ENCODE measurements around the gene TMED10.

Gene TMED10

GRCh38 chr14:75113932-75114539 lies 62.4 kb downstream of the TMED10 start:
- no peaks in the 10 kb centered on the region for H3K9me3 ChIP-seq (ENCODE audit: severe bottlenecking)
- no peak for TF ChIP-seq CTCF (IDR thresholded peaks at IDR 0.05; ENCODE audit: low read depth, low read length)
- H3K36me3 ChIP-seq, result peaks cover 75% of the 10 kb centered on the region
- DNase-seq, result no peak
- no peak overlapping the region for H3K4me3 ChIP-seq (ENCODE audit: low read depth, low read length)
- H3K27me3 ChIP-seq (ENCODE audit: insufficient read depth, low read depth, severe bottlenecking), result no peaks in the 10 kb centered on the region
- H3K27ac ChIP-seq, result no peak overlapping the region

- no peak for TF ChIP-seq CTCF (IDR thresholded peaks at IDR 0.05; ENCODE audit: low read depth, low read length)
- no peak for DNase-seq
- H3K9me3 ChIP-seq (ENCODE audit: severe bottlenecking), result no peaks in the 10 kb centered on the region
- no peak overlapping the region for H3K4me3 ChIP-seq (ENCODE audit: low read depth, low read length)
- H3K27me3 ChIP-seq (ENCODE audit: insufficient read depth, low read depth, severe bottlenecking), result no peaks in the 10 kb centered on the region
- H3K36me3 ChIP-seq, result peaks cover 76% of the 10 kb centered on the region
- no peak overlapping the region for H3K27ac ChIP-seq
Observed at GRCh38 chr14:75109877-75110276, 66.5 kb downstream of the TMED10 start.

- Histone ChIP-seq H3K27me3 (ENCODE audit: insufficient read depth, low read depth, severe bottlenecking) (no peaks in the 10 kb centered on the region), H3K4me3 (ENCODE audit: low read depth, low read length) (no peak overlapping the region), H3K27ac (no peak overlapping the region), H3K36me3 (peaks cover 58% of the 10 kb centered on the region), H3K9me3 (ENCODE audit: severe bottlenecking) (no peaks in the 10 kb centered on the region)
- DNase-seq, result no peak
- TF ChIP-seq CTCF (IDR thresholded peaks at IDR 0.05; ENCODE audit: low read depth, low read length), result no peak
Observed at GRCh38 chr14:75107186-75107585, 69.2 kb downstream of the TMED10 start.

- Histone ChIP-seq H3K36me3 (peaks cover 53% of the 10 kb centered on the region), H3K4me3 (ENCODE audit: low read depth, low read length) (no peak overlapping the region), H3K27ac (no peak overlapping the region), H3K27me3 (ENCODE audit: insufficient read depth, low read depth, severe bottlenecking) (no peaks in the 10 kb centered on the region), H3K9me3 (ENCODE audit: severe bottlenecking) (no peaks in the 10 kb centered on the region)
- no peak for DNase-seq
- no peak for TF ChIP-seq CTCF (IDR thresholded peaks at IDR 0.05; ENCODE audit: low read depth, low read length)
Observed at GRCh38 chr14:75101491-75101890, 74.9 kb downstream of the TMED10 start.

- Histone ChIP-seq H3K36me3 (peaks cover 65% of the 10 kb centered on the region), H3K4me3 (ENCODE audit: low read depth, low read length) (no peak overlapping the region), H3K9me3 (ENCODE audit: severe bottlenecking) (no peaks in the 10 kb centered on the region), H3K27ac (no peak overlapping the region), H3K27me3 (ENCODE audit: insufficient read depth, low read depth, severe bottlenecking) (no peaks in the 10 kb centered on the region)
- no peak for DNase-seq
- no peak for TF ChIP-seq CTCF (IDR thresholded peaks at IDR 0.05; ENCODE audit: low read depth, low read length)
Observed at GRCh38 chr14:75098682-75099081, 77.7 kb downstream of the TMED10 start.

GRCh38 chr14:75098212-75098611 lies 78.2 kb downstream of the TMED10 start:
- no peaks in the 10 kb centered on the region for H3K27me3 ChIP-seq (ENCODE audit: insufficient read depth, low read depth, severe bottlenecking)
- H3K4me3 ChIP-seq (ENCODE audit: low read depth, low read length), result no peak overlapping the region
- peaks cover 69% of the 10 kb centered on the region for H3K36me3 ChIP-seq
- no peak for DNase-seq
- no peak overlapping the region for H3K27ac ChIP-seq
- TF ChIP-seq CTCF (IDR thresholded peaks at IDR 0.05; ENCODE audit: low read depth, low read length), result no peak
- no peaks in the 10 kb centered on the region for H3K9me3 ChIP-seq (ENCODE audit: severe bottlenecking)
